Dendritic cell treated with granulocyte-macrophage colony-stimulating factor and Interleukin-4, amounts not matched to agents 40 ng/mL and 50 ng/mL, for 4 days (primary cell): ENCODE measurements around the gene ZNF614.
"Not testable (repeated sequence)": the region's sequence is repeated elsewhere in the genome, so short reads cannot be mapped to it uniquely, and the experiment has no call there.

Source experiments
- H3K27ac Mint-ChIP-seq: one replicate; pipeline ENCODE4 v1.8.0; 2022; ENCODE audit warnings: mild to moderate bottlenecking, mixed read lengths
- H3K27me3 Mint-ChIP-seq: one replicate; pipeline ENCODE4 v1.8.0; 2022; ENCODE audit warnings: mild to moderate bottlenecking, mixed read lengths
- H3K36me3 Mint-ChIP-seq: one replicate; pipeline ENCODE4 v1.8.0; 2022; ENCODE audit warnings: low read depth, mixed read lengths
- H3K4me1 Mint-ChIP-seq: one replicate; pipeline ENCODE4 v1.8.0; 2022; ENCODE audit warnings: low read depth, mixed read lengths
- H3K4me3 Mint-ChIP-seq: one replicate; pipeline ENCODE4 v1.8.0; 2022; ENCODE audit warnings: mild to moderate bottlenecking, moderate library complexity, mixed read lengths
- H3K9me3 Mint-ChIP-seq: one replicate; pipeline ENCODE4 v1.8.0; 2022; ENCODE audit warnings: mixed read lengths
- intact Hi-C: fragments of 100-400 bp; cut with micrococcal nuclease; formaldehyde crosslinking; loops from one replicate; pipeline ENCODE4 v1.15.0; 2022

The ZNF614 gene

DNA sequence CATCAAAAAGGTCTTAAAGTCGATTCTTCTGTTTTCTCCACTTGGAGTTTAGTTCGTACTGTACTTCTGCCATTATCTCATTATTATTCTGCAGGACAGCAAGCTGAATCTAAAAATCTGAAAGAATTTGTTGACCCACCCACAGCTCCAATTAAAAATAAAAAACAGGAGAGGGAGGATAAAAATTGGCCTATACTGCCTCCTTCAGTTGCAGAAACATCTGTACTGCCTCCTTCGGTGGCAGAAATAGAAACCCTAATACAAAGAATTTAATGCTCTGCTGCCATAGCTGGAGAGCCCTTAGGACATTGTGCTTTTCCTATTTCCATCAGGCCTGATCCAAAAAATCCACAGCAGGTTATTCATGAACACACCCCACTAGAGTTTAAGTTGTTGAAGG, 51.3 kb downstream of the ZNF614 start:
- H3K4me1 Mint-ChIP-seq: peaks cover 6% of the 10 kb centered on the region
- no peak overlapping the region for H3K27ac Mint-ChIP-seq
- H3K36me3 Mint-ChIP-seq: peaks cover 100% of the 10 kb centered on the region
- H3K9me3 Mint-ChIP-seq: peaks cover 90% of the 10 kb centered on the region
- intact Hi-C loops: no loop called here
- H3K4me3 Mint-ChIP-seq: no peak overlapping the region
- H3K27me3 Mint-ChIP-seq: no peaks in the 10 kb centered on the region

GRCh38 chr19:51975787-51976186, 52.4 kb downstream of the ZNF614 start:
- H3K27ac Mint-ChIP-seq, H3K4me1 Mint-ChIP-seq, intact Hi-C loops, H3K27me3 Mint-ChIP-seq, H3K4me3 Mint-ChIP-seq: not testable (repeated sequence)
- Mint-ChIP-seq H3K9me3 (peaks cover 90% of the 10 kb centered on the region), H3K36me3 (peaks cover 100% of the 10 kb centered on the region)

DNA sequence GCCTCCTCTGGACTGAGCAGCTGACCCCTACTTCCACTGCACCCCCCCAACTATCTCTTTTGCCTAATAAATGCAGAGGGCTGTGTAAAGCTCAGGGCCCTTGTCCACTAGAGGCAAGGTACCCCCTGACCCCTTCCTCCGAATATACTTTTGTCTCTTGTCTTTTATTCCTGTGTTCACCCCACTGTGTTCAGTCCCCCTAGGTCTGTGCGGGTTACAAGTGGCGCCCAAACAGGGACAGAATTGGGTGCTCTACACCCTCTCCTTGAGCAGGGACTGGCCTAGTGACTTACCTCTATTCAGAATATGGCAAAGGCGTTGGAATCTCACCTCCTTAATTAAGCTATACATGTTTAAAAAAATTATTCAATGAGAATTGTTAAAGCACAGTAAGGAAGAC, 56.6 kb downstream of the ZNF614 start:
- H3K9me3 Mint-ChIP-seq: peaks cover 90% of the 10 kb centered on the region

GRCh38 chr19:51970718-51971117, 57.5 kb downstream of the ZNF614 start:
- Mint-ChIP-seq H3K9me3 (peaks cover 90% of the 10 kb centered on the region), H3K27me3 (no peaks in the 10 kb centered on the region), H3K4me1 (no peaks in the 10 kb centered on the region), H3K36me3 (peaks cover 100% of the 10 kb centered on the region), H3K27ac (no peak overlapping the region), H3K4me3 (no peak overlapping the region)
- intact Hi-C loops: no loop called here

More for the DNA sequence above, 56.6 kb downstream of the ZNF614 start:
- no peaks in the 10 kb centered on the region for H3K27me3 Mint-ChIP-seq
- intact Hi-C loops: no loop called here
- H3K4me3 Mint-ChIP-seq: no peak overlapping the region
- H3K27ac Mint-ChIP-seq: no peak overlapping the region
- H3K4me1 Mint-ChIP-seq: no peaks in the 10 kb centered on the region
- peaks cover 100% of the 10 kb centered on the region for H3K36me3 Mint-ChIP-seq

- no peak overlapping the region for H3K4me3 Mint-ChIP-seq
- H3K27ac Mint-ChIP-seq: no peak overlapping the region
- peaks cover 94% of the 10 kb centered on the region for H3K9me3 Mint-ChIP-seq
- peaks cover 80% of the 10 kb centered on the region for H3K36me3 Mint-ChIP-seq
- no peaks in the 10 kb centered on the region for H3K27me3 Mint-ChIP-seq
- H3K4me1 Mint-ChIP-seq: no peaks in the 10 kb centered on the region
- intact Hi-C loops: no loop called here
Observed at GRCh38 chr19:51965583-51965982, 62.6 kb downstream of the ZNF614 start.
